ENCODE data around the gene ZNF197.

DNA sequence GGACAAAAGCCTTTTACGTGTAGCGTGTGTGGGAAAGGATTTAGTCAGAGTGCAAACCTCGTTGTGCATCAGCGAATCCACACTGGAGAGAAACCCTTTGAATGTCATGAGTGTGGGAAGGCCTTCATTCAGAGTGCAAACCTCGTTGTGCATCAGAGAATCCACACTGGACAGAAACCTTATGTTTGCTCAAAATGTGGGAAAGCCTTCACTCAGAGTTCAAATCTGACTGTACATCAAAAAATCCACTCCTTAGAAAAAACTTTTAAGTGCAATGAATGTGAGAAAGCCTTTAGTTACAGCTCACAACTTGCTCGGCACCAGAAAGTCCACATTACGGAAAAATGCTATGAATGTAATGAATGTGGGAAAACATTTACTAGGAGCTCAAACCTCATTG is 34.2 kb downstream of the ZNF197 start:
- TF ChIP-seq YY1 (IDR thresholded peaks at IDR 0.05; ENCODE audit: low read depth, low read length) (no peak), SUZ12 (IDR thresholded peaks at IDR 0.05; ENCODE audit: low read length) (no peak)
